Measurements from ENCODE around the gene AIFM2. TPM values are rescaled to one million over a fixed set of nuclear protein-coding genes. Genes with fewer than 3 reads are reported as not detected.

AIFM2 gene
- total and polyA plus RNA-seq, 9 of the 15 experiments (the other 6 are each of a cell fraction or from before 2014, with no cell fraction given) = 2.7 to 14.1 (median 9.2) TPM

DNA sequence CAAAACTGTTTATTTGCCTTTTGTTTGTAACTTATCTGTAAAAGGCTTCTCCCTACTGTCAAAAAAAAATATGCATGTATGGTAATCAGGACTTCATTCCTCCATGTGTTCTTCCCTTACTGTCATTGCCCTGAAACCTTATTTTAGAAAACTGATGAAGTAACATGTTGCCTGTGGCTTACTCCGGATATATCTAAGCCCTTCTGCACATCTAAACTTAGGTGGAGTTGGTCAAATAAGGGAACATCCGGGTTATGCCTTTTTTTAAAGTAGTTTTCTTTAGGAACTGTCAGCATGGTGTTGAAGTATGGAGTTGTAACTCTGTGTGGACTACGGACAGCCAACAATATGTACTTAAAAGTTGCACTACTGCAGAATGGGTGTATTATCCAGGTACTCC is 31.5 kb upstream of the AIFM2 start:
- no TSS peak for BruUV-seq (replicated peaks)
- in situ Hi-C loops (cut with MboI) = no loop called here

DNA sequence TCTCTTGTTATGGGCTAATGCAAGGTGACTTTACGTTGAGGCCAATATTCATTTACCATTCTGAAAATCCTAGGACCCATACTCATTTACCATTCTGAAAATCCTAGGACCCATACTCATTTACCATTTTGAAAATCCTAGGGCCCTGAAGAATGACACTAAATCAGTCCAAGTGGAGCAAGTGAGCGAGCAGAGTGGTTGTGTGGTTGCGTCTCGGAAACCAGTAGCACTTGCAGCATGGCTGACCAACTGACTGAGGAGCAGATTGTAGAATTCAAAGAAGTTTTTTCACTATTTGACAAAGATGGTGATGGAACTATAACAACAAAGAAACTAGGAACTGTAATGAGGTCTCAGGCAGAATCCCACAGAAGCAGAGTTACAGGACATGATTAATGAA is 30.8 kb upstream of the AIFM2 start:
- in situ Hi-C loops (cut with MboI) = no loop called here
- no peak for FAIRE-seq
- CTCF ChIA-PET (ENCODE audit: low intra/inter-chr PET ratio) = no interaction called here
- BruUV-seq (replicated peaks) = no TSS peak
- Histone ChIP-seq H3K4me2 (ENCODE audit: insufficient read depth, low read length) (no peak overlapping the region; the same call in 1 of the 2 replicates), H3K9me1 (ENCODE audit: control insufficient read depth, insufficient read depth, low read length) (no peaks in the 10 kb centered on the region), H3K27ac (ENCODE audit: extremely low read depth, low read depth, low read length) (no peak overlapping the region), H3K9me3 (replicated peaks; ENCODE audit: control insufficient read depth, insufficient read depth, low read depth, low read length) (no peaks in the 10 kb centered on the region), H3K27me3 (ENCODE audit: control insufficient read depth in 2 of 2, insufficient read depth in 2 of 2, low read length in 2 of 2) (no peaks in the 10 kb centered on the region), H3K36me3 (ENCODE audit: control insufficient read depth, insufficient read depth, low read length) (peaks cover 88% of the 10 kb centered on the region), H3K79me2 (ENCODE audit: control insufficient read depth, insufficient read depth, low read length) (peaks cover 90% of the 10 kb centered on the region), H3K4me1 (replicated peaks in 1 of 2; ENCODE audit: control insufficient read depth in 2 of 2, insufficient read depth in 2 of 2, low read length in 2 of 2) (peaks cover 0 to 23% of the 10 kb centered on the region in 2 experiments; a peak in 4 of 5 replicates), H3K4me3 (no peak overlapping the region), H4K20me1 (replicated peaks; ENCODE audit: control insufficient read depth, insufficient read depth, low read length) (peaks cover 46% of the 10 kb centered on the region), H2AFZ (ENCODE audit: low read depth, low read length) (no peak overlapping the region), H3K9ac (ENCODE audit: insufficient read depth in 1 of 2, low read depth in 2 of 2, low read length in 2 of 2) (no peak overlapping the region; a peak in 1 of 4 replicates)
- intact Hi-C loops (cut with micrococcal nuclease) = no loop called here
- 82% methylated on average over 4 of the region's 4 CpGs for WGBS (ENCODE audit: insufficient coverage, low coverage, missing lambda C conversion rate)
- POLR2A ChIA-PET = interaction anchor here (0.9 to 1.8 kb wide), 3 partner anchors 8 to 13 kb away, joined by 3 to 6 read pairs (median 5); no protein-coding TSS in a partner anchor
- DNase-seq (ENCODE audit: extremely low read depth in 1 of 4, low spot score in 3 of 4) = no peak
- peak; percentile 25; the same call in 2 of the 3 replicates for ATAC-seq
- TF ChIP-seq NR4A1 (CRISPR knock-in tag; IDR thresholded peaks at IDR 0.05) = no peak
- no peak for TF ChIP-seq NR4A1 (tag; IDR thresholded peaks at IDR 0.05)
- no peak for TF ChIP-seq CXXC5 (CRISPR knock-in tag; IDR thresholded peaks at IDR 0.05)
- no peak for TF ChIP-seq CHAMP1 (IDR thresholded peaks at IDR 0.05)
- TF ChIP-seq MTA2 (IDR thresholded peaks at IDR 0.05; ENCODE audit: low read depth) = no peak
- TF ChIP-seq ZBTB34 (CRISPR knock-in tag; IDR thresholded peaks at IDR 0.05) = no peak
- TF ChIP-seq SNRNP70 (optimal IDR thresholded peaks at IDR 0.05; ENCODE audit: low read depth, low read length) = no peak
- TF ChIP-seq TAF9B (IDR thresholded peaks at IDR 0.05; ENCODE audit: partially characterized antibody) = no peak

More for the DNA sequence above, 31.5 kb upstream of the AIFM2 start:
- 52% methylated on average over 3 of the region's 3 CpGs for WGBS (ENCODE audit: insufficient coverage, low coverage, missing lambda C conversion rate)
- Histone ChIP-seq H3K79me2 (ENCODE audit: control insufficient read depth, insufficient read depth, low read length) (peaks cover 97% of the 10 kb centered on the region), H3K4me3 (no peak overlapping the region), H4K20me1 (replicated peaks; ENCODE audit: control insufficient read depth, insufficient read depth, low read length) (peaks cover 53% of the 10 kb centered on the region), H3K27ac (ENCODE audit: extremely low read depth, low read depth, low read length) (no peak overlapping the region), H3K4me2 (ENCODE audit: insufficient read depth, low read length) (no peak overlapping the region), H3K9me1 (ENCODE audit: control insufficient read depth, insufficient read depth, low read length) (peaks cover 3% of the 10 kb centered on the region), H3K9me3 (replicated peaks; ENCODE audit: control insufficient read depth, insufficient read depth, low read depth, low read length) (no peaks in the 10 kb centered on the region), H3K4me1 (replicated peaks in 1 of 2; ENCODE audit: control insufficient read depth in 2 of 2, insufficient read depth in 2 of 2, low read length in 2 of 2) (peaks cover 0 to 23% of the 10 kb centered on the region in 2 experiments; a peak in 4 of 5 replicates), H3K9ac (ENCODE audit: insufficient read depth in 1 of 2, low read depth in 2 of 2, low read length in 2 of 2) (no peak overlapping the region), H2AFZ (ENCODE audit: low read depth, low read length) (no peak overlapping the region), H3K36me3 (ENCODE audit: control insufficient read depth, insufficient read depth, low read length) (peaks cover 82% of the 10 kb centered on the region), H3K27me3 (ENCODE audit: control insufficient read depth in 2 of 2, insufficient read depth in 2 of 2, low read length in 2 of 2) (no peaks in the 10 kb centered on the region)
- FAIRE-seq (no peak), ATAC-seq (no peak), DNase-seq (ENCODE audit: extremely low read depth in 1 of 4, low spot score in 3 of 4) (no peak)
- ChIA-PET POLR2A (no interaction called here), CTCF (ENCODE audit: low intra/inter-chr PET ratio) (no interaction called here)
- TF ChIP-seq SRF (CRISPR knock-in tag; IDR thresholded peaks at IDR 0.05) (peak in 1 of 2 experiments; percentile 25; a peak in 1 of 4 replicates), HNRNPLL (IDR thresholded peaks at IDR 0.05; ENCODE audit: low read depth, low read length, poor library complexity, severe bottlenecking) (no peak)
- intact Hi-C loops (cut with micrococcal nuclease) = no loop called here
